Sigmoid colon (tissue), 4 donors: ENCODE data around the gene PIK3R6.

ENCODE experiments used
- EP300 ChIP-seq, 4 donors: sonication (generic); formaldehyde crosslinking; IDR thresholded peaks; one replicate each; pipeline ENCODE4 v1.6.1; 2017; ENCODE audit warnings: antibody characterized with exemption in 4 of 4
- POLR2AphosphoS5 ChIP-seq, 4 donors: sonication (generic); formaldehyde crosslinking; IDR thresholded peaks; one replicate each; pipeline ENCODE4 v1.6.1; 2017; ENCODE audit warnings: antibody characterized with exemption in 4 of 4
- TF ChIP-seq, protein P1 (sequence below), 4 experiments: fragments of 450-650 bp in 3 of 4; fragments of 200-600 bp in 1 of 4; IDR thresholded peaks; one replicate each; pipeline ENCODE4 v1.5.1; 2016 to 2019; ENCODE audit warnings: antibody characterized with exemption in 4 of 4, mild to moderate bottlenecking in 3 of 4, moderate library complexity in 2 of 4

GRCh38 chr17:8776248-8776647 lies 91.2 kb downstream of the PIK3R6 start:
- TF ChIP-seq POLR2AphosphoS5 (IDR thresholded peaks at IDR 0.05) (no peak), EP300 (IDR thresholded peaks at IDR 0.05) (no peak)
- TF ChIP-seq, protein P1, sequence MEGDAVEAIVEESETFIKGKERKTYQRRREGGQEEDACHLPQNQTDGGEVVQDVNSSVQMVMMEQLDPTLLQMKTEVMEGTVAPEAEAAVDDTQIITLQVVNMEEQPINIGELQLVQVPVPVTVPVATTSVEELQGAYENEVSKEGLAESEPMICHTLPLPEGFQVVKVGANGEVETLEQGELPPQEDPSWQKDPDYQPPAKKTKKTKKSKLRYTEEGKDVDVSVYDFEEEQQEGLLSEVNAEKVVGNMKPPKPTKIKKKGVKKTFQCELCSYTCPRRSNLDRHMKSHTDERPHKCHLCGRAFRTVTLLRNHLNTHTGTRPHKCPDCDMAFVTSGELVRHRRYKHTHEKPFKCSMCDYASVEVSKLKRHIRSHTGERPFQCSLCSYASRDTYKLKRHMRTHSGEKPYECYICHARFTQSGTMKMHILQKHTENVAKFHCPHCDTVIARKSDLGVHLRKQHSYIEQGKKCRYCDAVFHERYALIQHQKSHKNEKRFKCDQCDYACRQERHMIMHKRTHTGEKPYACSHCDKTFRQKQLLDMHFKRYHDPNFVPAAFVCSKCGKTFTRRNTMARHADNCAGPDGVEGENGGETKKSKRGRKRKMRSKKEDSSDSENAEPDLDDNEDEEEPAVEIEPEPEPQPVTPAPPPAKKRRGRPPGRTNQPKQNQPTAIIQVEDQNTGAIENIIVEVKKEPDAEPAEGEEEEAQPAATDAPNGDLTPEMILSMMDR (IDR thresholded peaks at IDR 0.05) = no peak
